Measurements from ENCODE around the gene EIF5A2. TPM values are rescaled to one million over a fixed set of nuclear protein-coding genes. Genes with fewer than 3 reads are reported as not detected.

The EIF5A2 gene
- total and polyA plus RNA-seq, 2 donors (not counting 1 experiment from before 2014, with no cell fraction given): 1.7 to 4.1 TPM

GRCh38 chr3:170852324-170852723 is 56.1 kb downstream of the EIF5A2 start:
- no peak overlapping the region for H3K27ac ChIP-seq (ENCODE audit: low read length in 2 of 2)
- H3K27me3 Mint-ChIP-seq: peaks cover 16% of the 10 kb centered on the region
- no peak overlapping the region for H3K4me2 ChIP-seq (replicated peaks; ENCODE audit: low read depth, low read length, poor library complexity, severe bottlenecking)
- H3K79me2 ChIP-seq (ENCODE audit: control insufficient read depth, insufficient read depth, low read length): no peaks in the 10 kb centered on the region
- no peaks in the 10 kb centered on the region for H3K9me3 ChIP-seq (ENCODE audit: control extremely low read depth in 1 of 3, control insufficient read depth in 2 of 3, insufficient read depth in 1 of 3, low read length in 2 of 3)
- no peak overlapping the region for H3K4me3 Mint-ChIP-seq
- no peak overlapping the region for H3K4me3 ChIP-seq (ENCODE audit: control extremely low read depth in 1 of 5, extremely low read depth in 1 of 5, insufficient read depth in 1 of 5, low read depth in 2 of 5, low read length in 4 of 5)
- 100% methylated on average over 1 of the region's 4 CpGs for WGBS (ENCODE audit: insufficient coverage)
- no peaks in the 10 kb centered on the region for H4K20me1 ChIP-seq (ENCODE audit: control insufficient read depth, insufficient read depth, low read length, poor library complexity, severe bottlenecking)
- intact Hi-C loops (cut with micrococcal nuclease): no loop called here
- TF ChIP-seq EZH2 (IDR thresholded peaks at IDR 0.05; ENCODE audit: borderline replicate concordance, insufficient read depth, low read depth, low read length, poor library complexity, severe bottlenecking) (no peak), CTCF (IDR thresholded peaks at IDR 0.05) (no peak)
- no peaks in the 10 kb centered on the region for H3K9me3 Mint-ChIP-seq (ENCODE audit: insufficient read depth)
- DNase-seq (no peak), ATAC-seq (ENCODE audit: low read depth) (no peak)
- H2AFZ ChIP-seq (ENCODE audit: insufficient read depth, low read depth, low read length, poor library complexity, severe bottlenecking): no peak overlapping the region
- no peaks in the 10 kb centered on the region for H3K36me3 ChIP-seq (replicated peaks in 1 of 2; ENCODE audit: control extremely low read depth in 1 of 2, control insufficient read depth in 1 of 2, extremely low read depth in 1 of 2, insufficient read depth in 2 of 2, low read length in 1 of 2)
- no peaks in the 10 kb centered on the region for H3K4me1 ChIP-seq (ENCODE audit: control insufficient read depth in 2 of 2, insufficient read depth in 2 of 2, low read length in 2 of 2)
- no peak overlapping the region for H3K27ac Mint-ChIP-seq
- H3K9ac ChIP-seq (ENCODE audit: low read length): no peak overlapping the region
- ChIA-PET POLR2A (no interaction called here), CTCF (no interaction called here)
- no peaks in the 10 kb centered on the region for H3K4me1 Mint-ChIP-seq
- H3K27me3 ChIP-seq (replicated peaks in 1 of 4; ENCODE audit: control extremely low read depth in 1 of 4, control insufficient read depth in 3 of 4, insufficient read depth in 4 of 4, low read length in 3 of 4): peaks cover 0 to 5% (median 0%) of the 10 kb centered on the region in 4 experiments

- Histone ChIP-seq H3K27me3 (replicated peaks in 1 of 4; ENCODE audit: control extremely low read depth in 1 of 4, control insufficient read depth in 3 of 4, insufficient read depth in 4 of 4, low read length in 3 of 4) (peaks cover 0 to 8% (median 2%) of the 10 kb centered on the region in 4 experiments), H3K36me3 (replicated peaks in 1 of 2; ENCODE audit: control extremely low read depth in 1 of 2, control insufficient read depth in 1 of 2, extremely low read depth in 1 of 2, insufficient read depth in 2 of 2, low read length in 1 of 2) (no peaks in the 10 kb centered on the region), H3K9ac (ENCODE audit: low read length) (no peak overlapping the region), H2AFZ (ENCODE audit: insufficient read depth, low read depth, low read length, poor library complexity, severe bottlenecking) (no peak overlapping the region), H4K20me1 (ENCODE audit: control insufficient read depth, insufficient read depth, low read length, poor library complexity, severe bottlenecking) (no peaks in the 10 kb centered on the region), H3K9me3 (ENCODE audit: control extremely low read depth in 1 of 3, control insufficient read depth in 2 of 3, insufficient read depth in 1 of 3, low read length in 2 of 3) (no peaks in the 10 kb centered on the region), H3K27ac (ENCODE audit: low read length in 2 of 2) (no peak overlapping the region), H3K4me1 (ENCODE audit: control insufficient read depth in 2 of 2, insufficient read depth in 2 of 2, low read length in 2 of 2) (no peaks in the 10 kb centered on the region), H3K4me3 (ENCODE audit: control extremely low read depth in 1 of 5, extremely low read depth in 1 of 5, insufficient read depth in 1 of 5, low read depth in 2 of 5, low read length in 4 of 5) (no peak overlapping the region), H3K4me2 (replicated peaks; ENCODE audit: low read depth, low read length, poor library complexity, severe bottlenecking) (no peak overlapping the region), H3K79me2 (ENCODE audit: control insufficient read depth, insufficient read depth, low read length) (no peaks in the 10 kb centered on the region)
- WGBS (ENCODE audit: insufficient coverage): 100% methylated on average over 1 of the region's 2 CpGs
- POLR2A ChIA-PET: interaction anchor here (0.8 kb wide), 1 partner anchor 21 kb away, joined by 3 read pairs; the partner anchor contains the start of gene RPL22L1
- TF ChIP-seq EZH2 (IDR thresholded peaks at IDR 0.05; ENCODE audit: borderline replicate concordance, insufficient read depth, low read depth, low read length, poor library complexity, severe bottlenecking): no peak
- peak; percentile 39 for TF ChIP-seq CTCF (IDR thresholded peaks at IDR 0.05)
- DNase-seq (no peak), ATAC-seq (ENCODE audit: low read depth) (no peak)
- Mint-ChIP-seq H3K4me3 (no peak overlapping the region), H3K27ac (no peak overlapping the region), H3K9me3 (ENCODE audit: insufficient read depth) (no peaks in the 10 kb centered on the region), H3K27me3 (peaks cover 22% of the 10 kb centered on the region), H3K4me1 (no peaks in the 10 kb centered on the region)
- intact Hi-C loops (cut with micrococcal nuclease): no loop called here
- CTCF ChIA-PET: interaction anchor here (0.7 to 1.3 kb wide), 3 partner anchors 11 to 435 kb away, joined by 3 read pairs; no protein-coding TSS in a partner anchor
These were observed 60.0 kb downstream of the EIF5A2 start for GRCh38 chr3:170848292-170848917.
